ENCODE data around the gene LRP2BP.
"Not testable (repeated sequence)": the region's sequence is repeated elsewhere in the genome, so short reads cannot be mapped to it uniquely, and the experiment has no call there.

LRP2BP gene

GRCh38 chr4:185361872-185362271 lies 33.9 kb downstream of the LRP2BP start:
- DNase-seq (ENCODE audit: low spot score) = no peak

GRCh38 chr4:185359767-185360446 lies 35.8 kb downstream of the LRP2BP start:
- no peak for DNase-seq (ENCODE audit: low spot score)

- DNase-seq (ENCODE audit: low spot score) = no peak
Measured at GRCh38 chr4:185358959-185359358, 36.8 kb downstream of the LRP2BP start.

GRCh38 chr4:185358514-185358913 lies 37.2 kb downstream of the LRP2BP start:
- peak; percentile 22 for DNase-seq (ENCODE audit: low spot score)

GRCh38 chr4:185357733-185358440 lies 37.8 kb downstream of the LRP2BP start:
- no peak for DNase-seq (ENCODE audit: low spot score)

GRCh38 chr4:185357211-185357610 lies 38.5 kb downstream of the LRP2BP start:
- DNase-seq (ENCODE audit: low spot score) = peak; percentile 22

GRCh38 chr4:185352741-185353140 lies 43.0 kb downstream of the LRP2BP start:
- no peak for DNase-seq (ENCODE audit: low spot score)

GRCh38 chr4:185352202-185352601 lies 43.5 kb downstream of the LRP2BP start:
- no peak for DNase-seq (ENCODE audit: low spot score)

GRCh38 chr4:185351691-185352090 lies 44.0 kb downstream of the LRP2BP start:
- no peak for DNase-seq (ENCODE audit: low spot score)

- no peak for DNase-seq (ENCODE audit: low spot score)
Measured at GRCh38 chr4:185346975-185347601, 48.6 kb downstream of the LRP2BP start.

- no peak for DNase-seq (ENCODE audit: low spot score)
Measured at GRCh38 chr4:185344743-185345538, 50.8 kb downstream of the LRP2BP start.

- DNase-seq (ENCODE audit: low spot score) = peak; percentile 45
Measured at GRCh38 chr4:185343726-185344581, 51.8 kb downstream of the LRP2BP start.

GRCh38 chr4:185341841-185342240 lies 53.9 kb downstream of the LRP2BP start:
- no peak for DNase-seq (ENCODE audit: low spot score)

GRCh38 chr4:185341377-185341776 lies 54.3 kb downstream of the LRP2BP start:
- DNase-seq (ENCODE audit: low spot score) = no peak

GRCh38 chr4:185339941-185340340 lies 55.8 kb downstream of the LRP2BP start:
- DNase-seq (ENCODE audit: low spot score) = no peak

GRCh38 chr4:185335579-185335978 lies 60.1 kb downstream of the LRP2BP start:
- no peak for DNase-seq (ENCODE audit: low spot score)

GRCh38 chr4:185334326-185334725 lies 61.4 kb downstream of the LRP2BP start:
- no peak for DNase-seq (ENCODE audit: low spot score)

- no peak for DNase-seq (ENCODE audit: low spot score)
Measured at GRCh38 chr4:185332575-185333464, 62.9 kb downstream of the LRP2BP start.

GRCh38 chr4:185329879-185330510 lies 65.7 kb downstream of the LRP2BP start:
- not testable (repeated sequence) for DNase-seq (ENCODE audit: low spot score)

- no peak for DNase-seq (ENCODE audit: low spot score)
Measured at GRCh38 chr4:185328586-185328985, 67.1 kb downstream of the LRP2BP start.
